ENCODE measurements around the gene GPR18. TPM values are rescaled to one million over a fixed set of nuclear protein-coding genes. Genes with fewer than 3 reads are reported as not detected.

Gene GPR18
- total and polyA plus RNA-seq, 8 donors: 0.68 to 0.76 TPM; not detected in 6

GRCh38 chr13:99267927-99268326 is 9.7 kb upstream of the GPR18 start:
- 76 to 86% (median 79%) methylated on average over 3 to 4 of the region's 4 CpGs for WGBS, 5 donors
- H3K36me3 ChIP-seq: peaks cover 0 to 13% (median 8%) of the 10 kb centered on the region in 4 donors
- DNase-seq: no peak
- intact Hi-C loops (cut with DNase I; ENCODE audit: low total_unique reads): loop anchor here (10.0 kb wide), 1 partner anchor 167 kb away; no protein-coding TSS in a partner anchor
- no peak overlapping the region for H3K4me3 ChIP-seq
- H3K9me3 ChIP-seq: peaks cover 0 to 8% (median 0%) of the 10 kb centered on the region in 4 donors
- TF ChIP-seq POLR2A (IDR thresholded peaks at IDR 0.05) (no peak), POLR2AphosphoS5 (IDR thresholded peaks at IDR 0.05) (no peak), EP300 (IDR thresholded peaks at IDR 0.05) (no peak)
- TF ChIP-seq, protein P1, sequence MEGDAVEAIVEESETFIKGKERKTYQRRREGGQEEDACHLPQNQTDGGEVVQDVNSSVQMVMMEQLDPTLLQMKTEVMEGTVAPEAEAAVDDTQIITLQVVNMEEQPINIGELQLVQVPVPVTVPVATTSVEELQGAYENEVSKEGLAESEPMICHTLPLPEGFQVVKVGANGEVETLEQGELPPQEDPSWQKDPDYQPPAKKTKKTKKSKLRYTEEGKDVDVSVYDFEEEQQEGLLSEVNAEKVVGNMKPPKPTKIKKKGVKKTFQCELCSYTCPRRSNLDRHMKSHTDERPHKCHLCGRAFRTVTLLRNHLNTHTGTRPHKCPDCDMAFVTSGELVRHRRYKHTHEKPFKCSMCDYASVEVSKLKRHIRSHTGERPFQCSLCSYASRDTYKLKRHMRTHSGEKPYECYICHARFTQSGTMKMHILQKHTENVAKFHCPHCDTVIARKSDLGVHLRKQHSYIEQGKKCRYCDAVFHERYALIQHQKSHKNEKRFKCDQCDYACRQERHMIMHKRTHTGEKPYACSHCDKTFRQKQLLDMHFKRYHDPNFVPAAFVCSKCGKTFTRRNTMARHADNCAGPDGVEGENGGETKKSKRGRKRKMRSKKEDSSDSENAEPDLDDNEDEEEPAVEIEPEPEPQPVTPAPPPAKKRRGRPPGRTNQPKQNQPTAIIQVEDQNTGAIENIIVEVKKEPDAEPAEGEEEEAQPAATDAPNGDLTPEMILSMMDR (IDR thresholded peaks at IDR 0.05): no peak
- no peak overlapping the region for H3K27ac ChIP-seq
- H3K27me3 ChIP-seq: no peaks in the 10 kb centered on the region
- peaks cover 0 to 26% (median 1%) of the 10 kb centered on the region in 4 donors for H3K4me1 ChIP-seq

DNA sequence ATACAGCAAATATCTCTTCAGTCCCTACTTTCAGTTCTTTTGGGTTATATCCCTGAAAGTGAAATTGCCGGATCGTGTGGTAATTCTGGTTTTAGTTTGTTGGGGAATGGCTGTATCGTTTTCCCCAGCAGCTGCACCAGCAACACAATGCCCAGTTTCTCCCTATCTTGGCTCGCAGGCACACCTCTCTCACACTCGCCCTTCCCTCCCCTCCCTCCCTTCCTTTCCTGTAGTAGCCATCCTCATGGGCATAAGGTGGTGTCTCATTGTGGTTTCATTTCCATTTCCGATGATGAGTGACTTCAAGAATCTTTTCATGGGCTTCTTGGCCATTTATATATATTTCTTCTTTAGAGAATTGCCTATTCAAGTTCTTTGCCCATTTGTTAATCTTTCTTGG is 8.6 kb upstream of the GPR18 start:
- no peak for DNase-seq
- H3K4me3 ChIP-seq: no peak overlapping the region
- peaks cover 0 to 29% (median 3%) of the 10 kb centered on the region in 4 donors for H3K4me1 ChIP-seq
- H3K9me3 ChIP-seq: no peaks in the 10 kb centered on the region
- no peak for TF ChIP-seq EP300 (IDR thresholded peaks at IDR 0.05)
- no peak for TF ChIP-seq POLR2A (IDR thresholded peaks at IDR 0.05)
- no peak for TF ChIP-seq POLR2AphosphoS5 (IDR thresholded peaks at IDR 0.05)
- 84 to 88% (median 86%) methylated on average over 6 of the region's 6 CpGs for WGBS, 5 donors
- no peaks in the 10 kb centered on the region for H3K27me3 ChIP-seq
- peaks cover 0 to 13% (median 5%) of the 10 kb centered on the region in 4 donors for H3K36me3 ChIP-seq
- H3K27ac ChIP-seq: no peak overlapping the region
- intact Hi-C loops (cut with DNase I; ENCODE audit: low total_unique reads): loop anchor here (10.0 kb wide), 1 partner anchor 168 kb away; no protein-coding TSS in a partner anchor

- Histone ChIP-seq H3K36me3 (peaks cover 0 to 13% (median 5%) of the 10 kb centered on the region in 4 donors), H3K4me1 (peaks cover 0 to 23% (median 3%) of the 10 kb centered on the region in 4 donors), H3K9me3 (no peaks in the 10 kb centered on the region), H3K27me3 (no peaks in the 10 kb centered on the region), H3K4me3 (no peak overlapping the region), H3K27ac (no peak overlapping the region)
- DNase-seq: peak in 1 of 2 donors; percentile 80
- WGBS, 5 donors: 21 to 28% (median 25%) methylated on average over 3 of the region's 3 CpGs
- TF ChIP-seq POLR2AphosphoS5 (IDR thresholded peaks at IDR 0.05) (no peak), EP300 (IDR thresholded peaks at IDR 0.05) (no peak)
- TF ChIP-seq, protein P1 (IDR thresholded peaks at IDR 0.05): peak in 5 of 7 experiments; percentile 22 to 65 (median 41)
- intact Hi-C loops (cut with DNase I; ENCODE audit: low total_unique reads): loop anchor here (10.0 kb wide), 1 partner anchor 169 kb away; no protein-coding TSS in a partner anchor
Observed at GRCh38 chr13:99265821-99266426, 7.7 kb upstream of the GPR18 start.

DNA sequence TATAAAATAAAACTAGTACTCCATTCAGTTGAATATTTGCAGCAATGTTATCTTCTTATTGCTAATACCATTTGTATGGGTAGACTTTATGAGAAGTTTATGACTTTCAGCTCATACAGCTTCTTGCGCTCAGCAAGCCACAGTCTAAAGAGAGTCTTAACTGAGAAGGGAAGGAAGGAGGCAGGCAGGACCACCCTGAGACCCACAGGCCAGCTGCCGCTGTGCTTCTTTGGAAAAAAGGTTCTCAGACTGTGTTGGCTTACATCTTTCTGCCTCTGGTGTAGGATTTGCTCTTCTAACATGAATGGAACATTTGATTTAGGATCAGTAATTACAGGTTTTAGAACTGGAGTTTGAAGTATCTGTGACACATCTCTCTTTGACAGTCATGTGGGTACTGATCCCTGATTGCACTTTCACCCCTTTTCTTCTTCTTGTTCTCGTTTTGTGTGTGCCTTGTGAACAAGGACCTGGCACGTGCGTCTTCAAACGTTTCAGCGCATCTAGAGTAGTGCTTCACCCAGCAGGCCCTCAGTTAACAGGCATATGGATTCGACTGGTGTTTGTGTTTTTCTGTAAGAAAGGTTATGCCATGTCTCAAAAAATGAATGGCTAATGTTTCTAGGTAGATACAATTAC is 7.1 kb upstream of the GPR18 start:
- H3K4me1 ChIP-seq: peaks cover 0 to 21% (median 4%) of the 10 kb centered on the region in 4 donors
- no peak overlapping the region for H3K27ac ChIP-seq
- intact Hi-C loops (cut with DNase I; ENCODE audit: low total_unique reads): loop anchor here (10.0 kb wide), 1 partner anchor 170 kb away; no protein-coding TSS in a partner anchor
- no peaks in the 10 kb centered on the region for H3K27me3 ChIP-seq
- DNase-seq: no peak
- no peaks in the 10 kb centered on the region for H3K9me3 ChIP-seq
- no peak overlapping the region for H3K4me3 ChIP-seq
- TF ChIP-seq POLR2AphosphoS5 (IDR thresholded peaks at IDR 0.05) (no peak), EP300 (IDR thresholded peaks at IDR 0.05) (no peak), POLR2A (IDR thresholded peaks at IDR 0.05) (no peak)
- TF ChIP-seq, protein P1 (IDR thresholded peaks at IDR 0.05): no peak
- peaks cover 0 to 13% (median 5%) of the 10 kb centered on the region in 4 donors for H3K36me3 ChIP-seq
- WGBS, 5 donors: 69 to 83% (median 75%) methylated on average over 8 of the region's 8 CpGs

Measured in stomach (tissue), 9 donors.